HCT116 (cell line): ENCODE results near the gene DIP2B. TPM values are rescaled to one million over a fixed set of nuclear protein-coding genes. Genes with fewer than 3 reads are reported as not detected.

Source experiments
- ATAC-seq: fragments of 200-7000 bp; cut with Tn5 transposase; 2 replicates; pipeline ENCODE4 v1.9.1; 2020; ENCODE audit warnings: mild to moderate bottlenecking, moderate library complexity
- BruUV-seq: library from RNA; stranded (reverse); fragments of 400-500 nt; replicated peaks from 2 replicates; lab custom pipeline; 2021; lab: Mats Ljungman, UMichigan
- CTCF ChIA-PET: fragments of 300-600 bp; sonication (Branson Sonifier 250); formaldehyde crosslinking; loops from one replicate; lab custom pipeline; 2021; ENCODE audit warnings: antibody characterized with exemption; lab: Charles Lee
- POLR2A ChIA-PET: fragments of 300-600, 350-600 bp; sonication (Branson Sonifier 250); formaldehyde crosslinking; loops from one replicate; lab custom pipeline; 2021; ENCODE audit warnings: antibody characterized with exemption; lab: Charles Lee
- RAD21 ChIA-PET, 2 experiments: fragments of 300-600 bp; sonication (Branson Sonifier 250); formaldehyde crosslinking; loops; one replicate each; lab custom pipeline; 2023; ENCODE audit warnings: low total read pairs in 2 of 2; ENCODE audit not compliant: uncharacterized antibody in 2 of 2, unreplicated experiment in 2 of 2, low non-redundant PET in 1 of 2; lab: Charles Lee
- DNase-seq: peaks from one replicate; pipeline ENCODE4 v3.0.0-alpha.2; 2010; ENCODE audit warnings: low read depth, low spot score
- H2AFZ ChIP-seq: fragments of 200-600 bp; shearing (Covaris generic), sonication (generic); 2 replicates; pipeline ENCODE4 v1.6.1; 2017; ENCODE audit warnings: low read depth, mixed run types, mixed read lengths, antibody characterized with exemption, low read length; ENCODE audit not compliant: poor library complexity, severe bottlenecking
- H3K27ac ChIP-seq: 2 replicates; pipeline ENCODE4 v1.5.1; 2012; ENCODE audit warnings: low read depth, low read length
- H3K27me3 ChIP-seq: fragments of 200-600 bp; sonication (generic); 2 replicates; pipeline ENCODE4 v1.6.1; 2016; ENCODE audit warnings: mixed run types, low read length, mixed read lengths; ENCODE audit not compliant: insufficient read depth
- H3K36me3 ChIP-seq, 2 experiments: fragments of 200-500 bp in 1 of 2; fragments of 200-600 bp in 1 of 2; sonication (Bioruptor generic) in 1 of 2; sonication (generic) in 1 of 2; 2 replicates each; pipeline versions ENCODE4 v1.5.1 to v1.6.1; 2014 to 2016; ENCODE audit warnings: low read length in 2 of 2, inconsistent platforms in 1 of 2, mixed read lengths in 1 of 2, mixed run types in 1 of 2; ENCODE audit not compliant: insufficient read depth in 2 of 2, control insufficient read depth in 1 of 2
- H3K4me1 ChIP-seq, 2 experiments: fragments of 200-600 bp in 1 of 2; sonication (generic) in 1 of 2; 2 replicates each; pipeline versions ENCODE4 v1.5.1 to v1.6.1; 2012 to 2017; ENCODE audit warnings: low read length in 2 of 2, inconsistent platforms in 1 of 2, mild to moderate bottlenecking in 1 of 2, mixed read lengths in 1 of 2, mixed run types in 1 of 2, moderate library complexity in 1 of 2; ENCODE audit not compliant: insufficient read depth in 2 of 2, control insufficient read depth in 1 of 2
- H3K4me2 ChIP-seq: fragments of 200-600 bp; sonication (generic); 2 replicates; pipeline ENCODE4 v1.6.1; 2017; ENCODE audit warnings: mixed run types, low read length, mixed read lengths
- H3K4me3 ChIP-seq, 2 experiments: fragments of 200-600 bp in 1 of 2; sonication (generic) in 1 of 2; replicated peaks in 1 of 2; 2 replicates each; pipeline ENCODE4 v1.5.1; 2011 to 2016; ENCODE audit warnings: low read length in 2 of 2, control low read depth in 1 of 2, low read depth in 1 of 2, mild to moderate bottlenecking in 1 of 2, mixed read lengths in 1 of 2, mixed run types in 1 of 2
- H3K79me2 ChIP-seq: fragments of 200-600 bp; sonication (generic); 2 replicates; pipeline ENCODE4 v1.6.1; 2017; ENCODE audit warnings: mild to moderate bottlenecking, mixed run types, low read length, moderate library complexity, mixed read lengths; ENCODE audit not compliant: insufficient read depth
- H3K9ac ChIP-seq: fragments of 200-600 bp; sonication (generic); 2 replicates; pipeline ENCODE4 v1.6.1; 2016; ENCODE audit warnings: low read length, mixed read lengths
- H3K9me2 ChIP-seq: fragments of 200-600 bp; sonication (generic), shearing (Covaris generic); 2 replicates; pipeline ENCODE4 v1.6.1; 2017; ENCODE audit warnings: mixed run types, mild to moderate bottlenecking, moderate library complexity; ENCODE audit not compliant: insufficient read depth
- H3K9me3 ChIP-seq, 2 experiments: fragments of 200-500 bp in 1 of 2; fragments of 200-600 bp in 1 of 2; sonication (Bioruptor generic) in 1 of 2; sonication (generic) in 1 of 2; 2 replicates each; pipeline ENCODE4 v1.6.1; 2014 to 2017; ENCODE audit warnings: low read length in 2 of 2, mixed read lengths in 2 of 2, inconsistent platforms in 1 of 2, low read depth in 1 of 2, mild to moderate bottlenecking in 1 of 2, mixed run types in 1 of 2, moderate library complexity in 1 of 2; ENCODE audit not compliant: control insufficient read depth in 1 of 2, insufficient read depth in 1 of 2
- H4K20me1 ChIP-seq: fragments of 200-600 bp; sonication (generic), shearing (Covaris generic); 2 replicates; pipeline ENCODE4 v1.6.1; 2017; ENCODE audit warnings: mixed run types, mild to moderate bottlenecking, moderate library complexity; ENCODE audit not compliant: insufficient read depth
- ELF1 ChIP-seq: IDR thresholded peaks from 2 replicates; pipeline ENCODE4 v1.6.1; 2012; ENCODE audit warnings: low read depth, borderline replicate concordance
- JUND ChIP-seq: IDR thresholded peaks from 2 replicates; pipeline ENCODE4 v1.6.1; 2012
- POLR2A ChIP-seq: IDR thresholded peaks from 2 replicates; pipeline ENCODE4 v1.7.0; 2011; ENCODE audit warnings: borderline replicate concordance; ENCODE audit not compliant: insufficient read depth, insufficient read length; ENCODE audit errors: extremely low read depth
- POLR2AphosphoS5 ChIP-seq: IDR thresholded peaks from 2 replicates; pipeline ENCODE4 v1.6.1; 2011; ENCODE audit warnings: mild to moderate bottlenecking, low read depth, low read length, moderate library complexity
- intact Hi-C: fragments of 100-400 bp; cut with micrococcal nuclease; formaldehyde crosslinking; loops from 2 replicates; pipeline ENCODE4 v1.10.0; 2022
- total RNA-seq: library from RNA; stranded (reverse); gene quantifications from one replicate; pipeline ENCODE4 v1.2.1, GENCODE V29; 2021; ENCODE audit not compliant: unreplicated experiment
- TF ChIP-seq, protein P1 (sequence below), 3 experiments: fragments of 200-600 bp in 1 of 3; sonication (generic) in 1 of 3; IDR thresholded peaks in 2 of 3; conservative IDR thresholded peaks in 1 of 3; 2 replicates each; pipeline ENCODE4 v1.5.1; 2012 to 2017; ENCODE audit warnings: low read depth in 2 of 3, low read length in 2 of 3, antibody characterized with exemption in 1 of 3, borderline replicate concordance in 1 of 3, control low read depth in 1 of 3, mild to moderate bottlenecking in 1 of 3, mixed read lengths in 1 of 3, mixed run types in 1 of 3, moderate library complexity in 1 of 3; ENCODE audit not compliant: insufficient read depth in 1 of 3

The DIP2B gene
- total RNA-seq, 1 experiment from 2014 or later: 32.3 TPM

GRCh38 chr12:50529345-50529744, 24.6 kb downstream of the DIP2B start:
- no TSS peak for BruUV-seq
- no peak for DNase-seq
- no peak overlapping the region for H3K4me2 ChIP-seq
- peaks cover 74% of the 10 kb centered on the region for H3K79me2 ChIP-seq
- H3K4me3 ChIP-seq: no peak overlapping the region
- intact Hi-C loops: no loop called here
- ChIA-PET RAD21 (no interaction called here), POLR2A (no interaction called here), CTCF (no interaction called here)
- no peaks in the 10 kb centered on the region for H4K20me1 ChIP-seq
- peaks cover 35 to 65% of the 10 kb centered on the region in 2 experiments for H3K4me1 ChIP-seq
- no peak for ATAC-seq
- H3K36me3 ChIP-seq: no peaks in the 10 kb centered on the region
- H3K27me3 ChIP-seq: no peaks in the 10 kb centered on the region
- no peak overlapping the region; the same call in 1 of the 2 replicates for H3K9ac ChIP-seq
- no peak overlapping the region for H3K27ac ChIP-seq
- H2AFZ ChIP-seq: no peak overlapping the region
- no peaks in the 10 kb centered on the region for H3K9me3 ChIP-seq
- no peaks in the 10 kb centered on the region for H3K9me2 ChIP-seq
- TF ChIP-seq POLR2A: no peak

DNA sequence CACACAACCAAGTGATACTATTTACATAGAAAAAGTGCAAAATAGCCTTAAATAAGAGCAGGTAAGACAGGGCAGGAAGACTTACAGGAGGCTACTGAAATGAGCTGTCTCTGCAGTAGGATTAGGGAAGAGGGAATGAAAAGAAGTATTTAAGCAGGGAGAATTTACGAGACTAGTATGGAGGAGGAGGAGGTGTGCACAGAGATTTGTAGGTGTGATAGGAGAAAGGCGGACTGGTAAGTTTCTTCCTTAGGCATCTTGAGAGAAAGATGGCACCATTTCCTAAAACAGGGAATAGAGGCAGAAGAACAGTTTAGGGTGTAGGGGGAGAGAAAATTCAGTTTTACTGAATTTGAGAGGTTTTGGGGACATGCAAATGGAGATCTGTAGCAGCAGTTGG, 25.7 kb downstream of the DIP2B start:
- POLR2A ChIA-PET: no interaction called here
- no TSS peak for BruUV-seq
- H3K4me3 ChIP-seq: no peak overlapping the region
- H4K20me1 ChIP-seq: no peaks in the 10 kb centered on the region
- no peak overlapping the region for H3K9ac ChIP-seq
- H3K79me2 ChIP-seq: peaks cover 82% of the 10 kb centered on the region
- no peak for DNase-seq
- intact Hi-C loops: no loop called here
- CTCF ChIA-PET: interaction anchor here (0.8 kb wide), 1 partner anchor 25 kb away, joined by 3 read pairs; the partner anchor contains the start of gene DIP2B
- TF ChIP-seq JUND (no peak), POLR2AphosphoS5 (no peak), ELF1 (no peak)
- TF ChIP-seq, protein P1, sequence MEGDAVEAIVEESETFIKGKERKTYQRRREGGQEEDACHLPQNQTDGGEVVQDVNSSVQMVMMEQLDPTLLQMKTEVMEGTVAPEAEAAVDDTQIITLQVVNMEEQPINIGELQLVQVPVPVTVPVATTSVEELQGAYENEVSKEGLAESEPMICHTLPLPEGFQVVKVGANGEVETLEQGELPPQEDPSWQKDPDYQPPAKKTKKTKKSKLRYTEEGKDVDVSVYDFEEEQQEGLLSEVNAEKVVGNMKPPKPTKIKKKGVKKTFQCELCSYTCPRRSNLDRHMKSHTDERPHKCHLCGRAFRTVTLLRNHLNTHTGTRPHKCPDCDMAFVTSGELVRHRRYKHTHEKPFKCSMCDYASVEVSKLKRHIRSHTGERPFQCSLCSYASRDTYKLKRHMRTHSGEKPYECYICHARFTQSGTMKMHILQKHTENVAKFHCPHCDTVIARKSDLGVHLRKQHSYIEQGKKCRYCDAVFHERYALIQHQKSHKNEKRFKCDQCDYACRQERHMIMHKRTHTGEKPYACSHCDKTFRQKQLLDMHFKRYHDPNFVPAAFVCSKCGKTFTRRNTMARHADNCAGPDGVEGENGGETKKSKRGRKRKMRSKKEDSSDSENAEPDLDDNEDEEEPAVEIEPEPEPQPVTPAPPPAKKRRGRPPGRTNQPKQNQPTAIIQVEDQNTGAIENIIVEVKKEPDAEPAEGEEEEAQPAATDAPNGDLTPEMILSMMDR (IDR thresholded peaks at IDR 0.05 in 2 of 3, conservative IDR thresholded peaks at IDR 0.05 in 1 of 3; ENCODE audit: borderline replicate concordance in 1 of 3, insufficient read depth in 1 of 3, low read depth in 2 of 3, low read length in 2 of 3): no peak
- no peaks in the 10 kb centered on the region for H3K9me3 ChIP-seq
- ATAC-seq: no peak
- peaks cover 43 to 71% of the 10 kb centered on the region in 2 experiments for H3K4me1 ChIP-seq
- H3K27me3 ChIP-seq: no peaks in the 10 kb centered on the region
- H3K36me3 ChIP-seq: no peaks in the 10 kb centered on the region
- 0 out of 2 replicates have a peak overlapping the region, but pooled peaks have one; percentile 80 for H3K27ac ChIP-seq
- H3K4me2 ChIP-seq: 0 out of 2 replicates have a peak overlapping the region, but pooled peaks have one; percentile 3
- RAD21 ChIA-PET: no interaction called here
- no peak overlapping the region for H2AFZ ChIP-seq
- no peaks in the 10 kb centered on the region for H3K9me2 ChIP-seq
